Measurements from ENCODE around the gene TOX2.

Gene TOX2

GRCh38 chr20:43931976-43932375 is 17.3 kb downstream of the TOX2 start:
- H3K36me3 ChIP-seq (ENCODE audit: control insufficient read depth, insufficient read depth, low read length): no peaks in the 10 kb centered on the region
- no peak overlapping the region for H2AFZ ChIP-seq
- no peak overlapping the region for H3K9ac ChIP-seq
- H3K4me2 ChIP-seq (ENCODE audit: low read length): no peak overlapping the region
- no peaks in the 10 kb centered on the region for H3K79me2 ChIP-seq
- H3K4me1 ChIP-seq: no peaks in the 10 kb centered on the region
- H3K9me3 ChIP-seq (ENCODE audit: control insufficient read depth, low read length): no peaks in the 10 kb centered on the region
- TF ChIP-seq, protein P1, sequence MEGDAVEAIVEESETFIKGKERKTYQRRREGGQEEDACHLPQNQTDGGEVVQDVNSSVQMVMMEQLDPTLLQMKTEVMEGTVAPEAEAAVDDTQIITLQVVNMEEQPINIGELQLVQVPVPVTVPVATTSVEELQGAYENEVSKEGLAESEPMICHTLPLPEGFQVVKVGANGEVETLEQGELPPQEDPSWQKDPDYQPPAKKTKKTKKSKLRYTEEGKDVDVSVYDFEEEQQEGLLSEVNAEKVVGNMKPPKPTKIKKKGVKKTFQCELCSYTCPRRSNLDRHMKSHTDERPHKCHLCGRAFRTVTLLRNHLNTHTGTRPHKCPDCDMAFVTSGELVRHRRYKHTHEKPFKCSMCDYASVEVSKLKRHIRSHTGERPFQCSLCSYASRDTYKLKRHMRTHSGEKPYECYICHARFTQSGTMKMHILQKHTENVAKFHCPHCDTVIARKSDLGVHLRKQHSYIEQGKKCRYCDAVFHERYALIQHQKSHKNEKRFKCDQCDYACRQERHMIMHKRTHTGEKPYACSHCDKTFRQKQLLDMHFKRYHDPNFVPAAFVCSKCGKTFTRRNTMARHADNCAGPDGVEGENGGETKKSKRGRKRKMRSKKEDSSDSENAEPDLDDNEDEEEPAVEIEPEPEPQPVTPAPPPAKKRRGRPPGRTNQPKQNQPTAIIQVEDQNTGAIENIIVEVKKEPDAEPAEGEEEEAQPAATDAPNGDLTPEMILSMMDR (IDR thresholded peaks at IDR 0.05): no peak
- no peak overlapping the region for H3K27ac ChIP-seq
- H3K4me3 ChIP-seq (ENCODE audit: low read depth, low read length): no peak overlapping the region
- no peaks in the 10 kb centered on the region for H3K27me3 ChIP-seq (ENCODE audit: control insufficient read depth, insufficient read depth, low read length)

- no peak overlapping the region for H2AFZ ChIP-seq
- TF ChIP-seq, protein P1 (IDR thresholded peaks at IDR 0.05): no peak
- no peaks in the 10 kb centered on the region for H3K27me3 ChIP-seq (ENCODE audit: control insufficient read depth, insufficient read depth, low read length)
- no peak overlapping the region for H3K4me2 ChIP-seq (ENCODE audit: low read length)
- H3K79me2 ChIP-seq: no peaks in the 10 kb centered on the region
- no peak overlapping the region for H3K4me3 ChIP-seq (ENCODE audit: low read depth, low read length)
- H3K27ac ChIP-seq: no peak overlapping the region
- peaks cover 13% of the 10 kb centered on the region for H3K4me1 ChIP-seq
- no peaks in the 10 kb centered on the region for H3K36me3 ChIP-seq (ENCODE audit: control insufficient read depth, insufficient read depth, low read length)
- H3K9me3 ChIP-seq (ENCODE audit: control insufficient read depth, low read length): no peaks in the 10 kb centered on the region
- H3K9ac ChIP-seq: no peak overlapping the region
These were observed 20.2 kb downstream of the TOX2 start for GRCh38 chr20:43934833-43935232.

- no peaks in the 10 kb centered on the region for H3K27me3 ChIP-seq (ENCODE audit: control insufficient read depth, insufficient read depth, low read length)
- no peaks in the 10 kb centered on the region for H3K36me3 ChIP-seq (ENCODE audit: control insufficient read depth, insufficient read depth, low read length)
- H3K4me1 ChIP-seq: peaks cover 13% of the 10 kb centered on the region
- TF ChIP-seq, protein P1 (IDR thresholded peaks at IDR 0.05): no peak
- no peaks in the 10 kb centered on the region for H3K79me2 ChIP-seq
- no peak overlapping the region for H3K4me3 ChIP-seq (ENCODE audit: low read depth, low read length)
- H3K27ac ChIP-seq: no peak overlapping the region
- no peak overlapping the region for H3K9ac ChIP-seq
- H3K4me2 ChIP-seq (ENCODE audit: low read length): no peak overlapping the region
- no peak overlapping the region for H2AFZ ChIP-seq
- H3K9me3 ChIP-seq (ENCODE audit: control insufficient read depth, low read length): no peaks in the 10 kb centered on the region
These were observed 21.6 kb downstream of the TOX2 start for GRCh38 chr20:43936104-43936770.

DNA sequence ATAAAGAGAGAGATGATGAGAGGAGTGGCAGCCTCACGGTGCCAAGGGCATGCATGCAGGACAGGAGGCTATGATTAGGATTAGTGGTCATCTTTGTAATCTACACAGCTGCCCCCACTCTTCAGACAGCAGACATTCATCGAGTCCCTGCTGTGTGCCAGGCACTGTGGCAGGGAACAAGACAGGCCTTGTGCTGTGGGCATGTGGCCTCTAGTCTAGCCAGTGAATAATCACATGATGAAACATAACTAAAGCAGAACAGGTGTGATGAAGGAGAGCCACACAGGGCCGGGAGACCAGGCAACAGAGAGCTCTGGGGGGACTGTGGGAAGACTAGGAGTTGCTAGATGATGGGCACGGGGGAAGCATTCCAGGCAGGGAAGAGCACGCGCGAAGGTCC is 22.2 kb downstream of the TOX2 start:
- Histone ChIP-seq H3K27me3 (ENCODE audit: control insufficient read depth, insufficient read depth, low read length) (no peaks in the 10 kb centered on the region), H3K4me2 (ENCODE audit: low read length) (no peak overlapping the region), H3K9me3 (ENCODE audit: control insufficient read depth, low read length) (no peaks in the 10 kb centered on the region), H2AFZ (no peak overlapping the region), H3K4me3 (ENCODE audit: low read depth, low read length) (no peak overlapping the region), H3K4me1 (peaks cover 13% of the 10 kb centered on the region), H3K27ac (no peak overlapping the region), H3K79me2 (no peaks in the 10 kb centered on the region), H3K9ac (no peak overlapping the region), H3K36me3 (ENCODE audit: control insufficient read depth, insufficient read depth, low read length) (no peaks in the 10 kb centered on the region)
- TF ChIP-seq, protein P1 (IDR thresholded peaks at IDR 0.05): no peak

GRCh38 chr20:43937591-43937990 is 22.9 kb downstream of the TOX2 start:
- Histone ChIP-seq H3K4me1 (peaks cover 13% of the 10 kb centered on the region), H2AFZ (no peak overlapping the region), H3K4me3 (ENCODE audit: low read depth, low read length) (no peak overlapping the region), H3K79me2 (no peaks in the 10 kb centered on the region), H3K4me2 (ENCODE audit: low read length) (no peak overlapping the region), H3K36me3 (ENCODE audit: control insufficient read depth, insufficient read depth, low read length) (no peaks in the 10 kb centered on the region), H3K27ac (no peak overlapping the region), H3K27me3 (ENCODE audit: control insufficient read depth, insufficient read depth, low read length) (no peaks in the 10 kb centered on the region), H3K9ac (no peak overlapping the region), H3K9me3 (ENCODE audit: control insufficient read depth, low read length) (no peaks in the 10 kb centered on the region)
- TF ChIP-seq, protein P1 (IDR thresholded peaks at IDR 0.05): no peak

Data from parathyroid adenoma (tissue), 2 donors.